WTC11 (cell line): ENCODE data around the gene TAS2R41. TPM values are rescaled to one million over a fixed set of nuclear protein-coding genes. Genes with fewer than 3 reads are reported as not detected.
"Not testable (repeated sequence)": the region's sequence is repeated elsewhere in the genome, so short reads cannot be mapped to it uniquely, and the experiment has no call there.

ENCODE experiments used
- ATAC-seq: fragments of 200-7000 bp; cut with Tn5 transposase; 2 replicates; pipeline ENCODE4 v1.10.0; 2021; ENCODE audit warnings: mild to moderate bottlenecking, moderate library complexity
- CTCF ChIA-PET: fragments of 300-600 bp; sonication (Branson Sonifier 250); formaldehyde crosslinking; loops from one replicate; lab custom pipeline; 2021; ENCODE audit warnings: antibody characterized with exemption; lab: Charles Lee
- POLR2A ChIA-PET: fragments of 350-600 bp; sonication (Branson Sonifier 250); formaldehyde crosslinking; loops from one replicate; lab custom pipeline; 2021; ENCODE audit warnings: antibody characterized with exemption; lab: Charles Lee
- DNase-seq: peaks from one replicate; pipeline ENCODE4 v3.0.0; 2021; ENCODE audit warnings: low spot score
- H3K27ac Mint-ChIP-seq: 2 replicates; pipeline ENCODE4 v1.8.0; 2021; ENCODE audit warnings: mixed read lengths
- H3K27me3 Mint-ChIP-seq: 2 replicates; pipeline ENCODE4 v1.8.0; 2021; ENCODE audit warnings: low read depth, mild to moderate bottlenecking, moderate library complexity, mixed read lengths
- H3K36me3 Mint-ChIP-seq: 2 replicates; pipeline ENCODE4 v1.8.0; 2021; ENCODE audit warnings: mixed read lengths
- H3K4me1 Mint-ChIP-seq: 2 replicates; pipeline ENCODE4 v1.8.0; 2022; ENCODE audit warnings: mixed read lengths
- H3K4me3 Mint-ChIP-seq: 2 replicates; pipeline ENCODE4 v1.8.0; 2021; ENCODE audit warnings: mild to moderate bottlenecking, moderate library complexity, mixed read lengths
- H3K9me3 Mint-ChIP-seq: 2 replicates; pipeline ENCODE4 v1.8.0; 2021; ENCODE audit warnings: mixed read lengths
- ATF1 ChIP-seq: sonication (generic); formaldehyde crosslinking; IDR thresholded peaks from 2 replicates; pipeline ENCODE4 v1.8.1; 2023; ENCODE audit warnings: mild to moderate bottlenecking, moderate library complexity, missing genetic modification reagents
- CBFB ChIP-seq: sonication (generic); formaldehyde crosslinking; IDR thresholded peaks from 2 replicates; pipeline ENCODE4 v1.8.1; 2022; ENCODE audit warnings: mild to moderate bottlenecking, low read depth, missing genetic modification reagents
- EMX1 ChIP-seq: fragments of 250-450 bp; sonication (Bioruptor Pico); IDR thresholded peaks from 2 replicates; pipeline ENCODE4 v1.8.0; 2021; ENCODE audit warnings: mild to moderate bottlenecking
- ESRRA ChIP-seq: sonication (generic); formaldehyde crosslinking; IDR thresholded peaks from 2 replicates; pipeline ENCODE4 v1.8.1; 2022; ENCODE audit warnings: mild to moderate bottlenecking, missing genetic modification reagents, borderline replicate concordance
- GABPB1 ChIP-seq: sonication (generic); formaldehyde crosslinking; IDR thresholded peaks from 2 replicates; pipeline ENCODE4 v1.8.1; 2023; ENCODE audit warnings: mild to moderate bottlenecking, missing genetic modification reagents
- GTF2I ChIP-seq: fragments of 250-450 bp; sonication (Bioruptor Pico); conservative IDR thresholded peaks from 2 replicates; pipeline ENCODE4 v1.4.0; 2021; ENCODE audit warnings: mild to moderate bottlenecking
- JAZF1 ChIP-seq: fragments of 250-450 bp; sonication (Bioruptor Pico); IDR thresholded peaks from 2 replicates; pipeline ENCODE4 v1.9.0; 2021; ENCODE audit warnings: moderate library complexity, mild to moderate bottlenecking, inconsistent platforms
- MXD4 ChIP-seq: fragments of 250-450 bp; sonication (Bioruptor Pico); IDR thresholded peaks from 2 replicates; pipeline ENCODE4 v1.8.0; 2021; ENCODE audit warnings: mild to moderate bottlenecking, moderate library complexity, borderline replicate concordance
- NFE2L1 ChIP-seq: sonication (generic); formaldehyde crosslinking; IDR thresholded peaks from 2 replicates; pipeline ENCODE4 v1.8.1; 2023; ENCODE audit warnings: missing genetic modification reagents
- STAT6 ChIP-seq: sonication (generic); formaldehyde crosslinking; conservative IDR thresholded peaks from 2 replicates; pipeline ENCODE4 v1.8.1; 2023; ENCODE audit warnings: mild to moderate bottlenecking, low read depth, missing genetic modification reagents, moderate library complexity
- USF1 ChIP-seq: sonication (generic); formaldehyde crosslinking; IDR thresholded peaks from 2 replicates; pipeline ENCODE4 v1.8.0; 2022; ENCODE audit warnings: mild to moderate bottlenecking, missing genetic modification reagents
- ZBTB21 ChIP-seq: sonication (generic); formaldehyde crosslinking; IDR thresholded peaks from 2 replicates; pipeline ENCODE4 v1.8.1; 2023; ENCODE audit warnings: mild to moderate bottlenecking, missing genetic modification reagents, borderline replicate concordance
- total RNA-seq: library from RNA; stranded (reverse); gene quantifications from 3 replicates; pipeline ENCODE4 v1.2.3, GENCODE V29; 2021
- TF ChIP-seq, protein P1 (sequence below): fragments of 250-450 bp; sonication (Bioruptor Pico); conservative IDR thresholded peaks from 2 replicates; pipeline ENCODE4 v1.9.0; 2021; ENCODE audit warnings: mild to moderate bottlenecking

The TAS2R41 gene
- total RNA-seq, 1 experiment from 2014 or later, result 0.31 TPM

- TF ChIP-seq, protein P1, sequence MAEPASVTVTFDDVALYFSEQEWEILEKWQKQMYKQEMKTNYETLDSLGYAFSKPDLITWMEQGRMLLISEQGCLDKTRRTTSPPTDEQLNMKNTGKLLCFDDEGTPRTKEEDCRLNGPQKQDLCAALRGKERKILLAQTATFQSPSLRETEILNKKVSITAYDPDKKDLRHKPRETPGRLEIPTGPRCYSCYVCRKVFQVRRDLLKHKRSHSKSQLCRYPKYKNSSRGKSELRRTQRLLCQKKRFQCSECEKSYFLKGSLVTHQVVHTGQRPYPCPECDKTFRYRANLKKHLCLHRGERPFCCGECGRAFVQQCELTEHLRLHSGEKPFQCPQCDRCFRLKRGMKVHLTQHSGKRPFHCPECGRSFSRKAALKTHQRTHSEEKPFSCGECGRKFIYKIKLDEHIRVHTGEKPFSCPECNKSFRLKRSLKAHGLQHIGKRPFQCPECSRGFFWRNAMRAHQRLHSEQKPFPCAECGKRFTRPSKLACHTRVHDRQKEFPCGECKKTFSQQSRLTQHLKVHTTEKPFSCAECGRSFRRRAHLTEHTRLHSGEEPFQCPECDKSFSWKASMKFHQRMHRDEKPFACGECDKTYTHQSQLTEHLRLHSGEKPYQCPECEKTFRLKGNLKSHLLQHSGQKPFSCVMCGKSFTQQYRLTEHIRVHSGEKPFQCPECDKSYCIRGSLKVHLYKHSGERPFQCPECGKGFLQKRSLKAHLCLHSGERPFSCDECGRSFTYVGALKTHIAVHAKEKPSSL, result no peak
- no peak for TF ChIP-seq USF1 (CRISPR knock-in tag)
- no peak for TF ChIP-seq EMX1 (CRISPR knock-in tag)
Observed at GRCh38 chr7:143485500-143485899, 7.8 kb downstream of the TAS2R41 start (continued).

- H3K4me1 Mint-ChIP-seq, POLR2A ChIA-PET: not testable (repeated sequence)
Observed at GRCh38 chr7:143486266-143486665, 8.6 kb downstream of the TAS2R41 start.

GRCh38 chr7:143487061-143487460 is 9.4 kb downstream of the TAS2R41 start:
- H3K27ac Mint-ChIP-seq, result no peak overlapping the region
- DNase-seq (no peak), ATAC-seq (no peak)
- no peak for TF ChIP-seq STAT6
- no peak for TF ChIP-seq ATF1
- no peak for TF ChIP-seq GABPB1 (CRISPR knock-in tag)
- TF ChIP-seq ZBTB21, result no peak
- no peak for TF ChIP-seq GTF2I
- TF ChIP-seq JAZF1 (CRISPR knock-in tag), result no peak
- no peak for TF ChIP-seq ESRRA
- TF ChIP-seq EMX1 (CRISPR knock-in tag), result no peak
- TF ChIP-seq MXD4 (CRISPR knock-in tag), result no peak
- TF ChIP-seq CBFB, result no peak
- no peaks in the 10 kb centered on the region for H3K36me3 Mint-ChIP-seq
- ChIA-PET POLR2A (no interaction called here), CTCF (interaction anchor here (0.6 to 1.2 kb wide), 3 partner anchors 71 to 247 kb away, joined by 3 read pairs; no protein-coding TSS in a partner anchor)
- no peaks in the 10 kb centered on the region for H3K9me3 Mint-ChIP-seq
- H3K4me3 Mint-ChIP-seq, result no peak overlapping the region
- H3K27me3 Mint-ChIP-seq, result no peaks in the 10 kb centered on the region
- H3K4me1 Mint-ChIP-seq, result no peaks in the 10 kb centered on the region

More at GRCh38 chr7:143486266-143486665, 8.6 kb downstream of the TAS2R41 start:
- H3K27ac Mint-ChIP-seq, DNase-seq, H3K36me3 Mint-ChIP-seq, ATAC-seq, CTCF ChIA-PET, H3K4me3 Mint-ChIP-seq, H3K9me3 Mint-ChIP-seq, H3K27me3 Mint-ChIP-seq: not testable (repeated sequence)

- no peak for TF ChIP-seq NFE2L1 (CRISPR knock-in tag)
- Mint-ChIP-seq H3K27me3 (no peaks in the 10 kb centered on the region), H3K27ac (no peak overlapping the region), H3K9me3 (no peaks in the 10 kb centered on the region; the same call in 1 of the 2 replicates), H3K36me3 (no peaks in the 10 kb centered on the region), H3K4me3 (no peak overlapping the region), H3K4me1 (no peaks in the 10 kb centered on the region)
- DNase-seq (no peak), ATAC-seq (no peak)
- POLR2A ChIA-PET, result no interaction called here
- CTCF ChIA-PET, result interaction anchor here (0.7 to 1.2 kb wide), 2 partner anchors 71 to 248 kb away, joined by 3 read pairs; no protein-coding TSS in a partner anchor
Observed at GRCh38 chr7:143487566-143487965, 9.9 kb downstream of the TAS2R41 start.
